Panc1 (cell line): Measurements from ENCODE around the gene ARID1A.

Experiments
- CTCF ChIP-seq: fragments of 450-650 bp; IDR thresholded peaks from 2 replicates; pipeline ENCODE4 v1.5.1; 2017; ENCODE audit warnings: mild to moderate bottlenecking
- POLR2AphosphoS5 ChIP-seq: IDR thresholded peaks from 2 replicates; pipeline ENCODE4 v1.6.1; 2012; ENCODE audit warnings: mild to moderate bottlenecking, low read depth, low read length, moderate library complexity
- REST ChIP-seq, 2 experiments: IDR thresholded peaks; 2 replicates each; pipeline ENCODE4 v1.6.1; 2011 to 2012; ENCODE audit warnings: low read depth in 2 of 2, control low read depth in 1 of 2, low read length in 1 of 2, mild to moderate bottlenecking in 1 of 2, moderate library complexity in 1 of 2; ENCODE audit not compliant: insufficient read depth in 1 of 2

GRCh38 chr1:26745191-26745590, 49.4 kb downstream of the ARID1A start:
- TF ChIP-seq CTCF (no peak), REST (IDR thresholded peaks at IDR 0.05; ENCODE audit: insufficient read depth in 1 of 2, low read depth in 2 of 2, low read length in 1 of 2) (no peak), POLR2AphosphoS5 (no peak)
